Tibial nerve (tissue), 3 donors: Measurements from ENCODE around the gene C9.

Experiments
- CTCF ChIP-seq, 5 experiments: fragments of 200-600 bp in 3 of 5; fragments of 450-650 bp in 2 of 5; sonication (generic) in 3 of 5; IDR thresholded peaks; one replicate each; pipeline ENCODE4 v1.5.1; 2016 to 2019; ENCODE audit warnings: antibody characterized with exemption in 5 of 5, mild to moderate bottlenecking in 3 of 5, moderate library complexity in 2 of 5
- POLR2A ChIP-seq, 2 donors: fragments of 450-650 bp; IDR thresholded peaks; one replicate each; pipeline ENCODE4 v1.6.1; 2017; ENCODE audit warnings: antibody characterized with exemption in 2 of 2, mild to moderate bottlenecking in 2 of 2, moderate library complexity in 2 of 2

GRCh38 chr5:39249564-39250274 is 114.6 kb downstream of the C9 start:
- no peak for TF ChIP-seq CTCF (IDR thresholded peaks at IDR 0.05)
- no peak for TF ChIP-seq POLR2A (IDR thresholded peaks at IDR 0.05)
